Lung microvascular endothelial cell (primary cell): ENCODE data around the gene NOTCH2. TPM values are rescaled to one million over a fixed set of nuclear protein-coding genes. Genes with fewer than 3 reads are reported as not detected.
"Not testable (repeated sequence)": the region's sequence is repeated elsewhere in the genome, so short reads cannot be mapped to it uniquely, and the experiment has no call there.

ENCODE experiments used
- DNase-seq, 2 donors: peaks; one replicate each; pipeline versions ENCODE4 v3.0.0 to v3.0.0-alpha.2; 2010; ENCODE audit warnings: low read depth in 2 of 2
- total RNA-seq: library from RNA; depleted of rRNA; stranded (reverse); fragments of >200 nt; gene quantifications from 2 replicates; pipeline ENCODE4 v1.2.1, GENCODE V29; 2014

Gene NOTCH2
- 8.7 and 19.8 TPM in 2 replicates for total RNA-seq

- DNase-seq: peak; percentile 24 to 36
Observed at GRCh38 chr1:120069067-120069919, at the start of gene NOTCH2. TSS of gene NOTCH2 (minus strand) at chr1:120069662. CDS start at chr1:120069406, 256 bp downstream.

DNA sequence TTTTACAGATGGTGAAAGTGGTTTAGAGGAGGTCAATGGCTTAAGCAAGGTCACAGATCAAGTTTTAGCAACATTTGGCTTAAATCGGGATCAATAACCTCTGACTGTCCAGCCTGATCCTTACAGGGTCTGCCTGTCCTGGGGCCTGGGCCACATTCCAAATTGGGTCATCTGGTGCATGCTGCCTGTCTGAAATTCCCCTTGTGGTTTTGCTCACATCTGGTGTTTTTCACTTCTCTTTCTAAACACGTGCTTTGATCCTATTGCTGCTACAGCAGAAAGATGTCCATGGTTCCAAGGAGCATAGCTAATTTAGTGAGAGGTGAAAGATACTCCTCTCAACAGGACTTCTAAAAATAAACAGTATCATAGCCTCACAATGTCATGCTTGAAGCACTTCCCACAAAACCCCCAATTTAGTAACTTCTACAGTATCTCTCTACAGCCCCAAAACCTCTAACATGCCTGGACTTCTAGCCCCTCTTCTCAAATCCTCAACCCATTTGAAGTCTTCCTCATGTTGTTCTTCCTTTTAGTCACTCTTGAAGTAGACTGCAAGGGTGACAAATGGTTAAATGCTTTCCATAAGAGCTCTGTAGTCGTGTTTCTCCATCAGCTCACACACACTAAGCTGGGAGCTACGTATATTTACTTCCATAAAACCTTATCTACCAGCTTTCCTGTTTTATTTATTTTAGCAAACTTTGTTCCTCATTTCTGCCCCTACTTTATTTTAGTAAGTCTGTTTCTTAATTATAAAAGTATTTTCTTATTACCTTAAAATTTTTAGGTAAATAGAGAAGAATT, 48.1 kb upstream of the NOTCH2 start:
- DNase-seq: not testable (repeated sequence)

DNA sequence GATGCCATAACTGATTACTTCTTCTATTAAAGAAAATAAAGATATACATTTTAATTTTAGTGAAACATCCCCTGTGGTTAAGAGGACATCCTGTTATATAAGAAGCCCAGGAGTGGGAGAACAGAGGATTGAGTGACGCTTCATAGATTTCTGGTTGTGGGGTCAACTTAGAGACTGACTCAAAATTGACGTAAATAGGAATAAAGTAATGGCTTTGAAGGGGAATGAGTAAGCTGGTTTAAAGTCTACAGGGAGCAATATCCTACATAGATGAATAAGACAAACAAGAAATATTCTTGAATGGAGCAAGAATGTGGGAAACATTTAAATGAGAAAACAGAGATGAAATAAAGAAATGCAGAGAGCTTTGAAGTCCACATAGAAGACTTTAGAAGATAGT, 46.6 kb upstream of the NOTCH2 start:
- DNase-seq: peak in 1 of 2 donors; percentile 4

GRCh38 chr1:120113134-120113533, 43.7 kb upstream of the NOTCH2 start:
- not testable (repeated sequence) for DNase-seq

DNA sequence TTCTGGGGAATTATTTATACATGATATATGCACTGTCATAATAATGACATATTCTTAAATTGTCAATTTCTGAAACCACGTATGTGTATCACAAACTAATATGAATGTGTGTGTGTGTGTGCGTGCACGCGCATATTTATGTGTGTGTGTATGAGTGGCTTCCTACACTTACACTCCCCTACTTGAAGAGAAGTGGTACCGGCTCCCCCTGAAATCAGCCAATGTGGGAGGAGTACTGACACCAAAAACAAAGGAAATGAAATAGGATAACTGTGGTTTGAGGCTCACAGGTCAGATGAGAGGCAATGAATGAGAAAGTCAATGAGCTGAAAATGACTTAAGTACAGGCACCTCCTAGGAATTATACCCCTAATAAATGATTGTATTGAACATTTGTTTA, 42.8 kb upstream of the NOTCH2 start:
- not testable (repeated sequence) for DNase-seq

DNA sequence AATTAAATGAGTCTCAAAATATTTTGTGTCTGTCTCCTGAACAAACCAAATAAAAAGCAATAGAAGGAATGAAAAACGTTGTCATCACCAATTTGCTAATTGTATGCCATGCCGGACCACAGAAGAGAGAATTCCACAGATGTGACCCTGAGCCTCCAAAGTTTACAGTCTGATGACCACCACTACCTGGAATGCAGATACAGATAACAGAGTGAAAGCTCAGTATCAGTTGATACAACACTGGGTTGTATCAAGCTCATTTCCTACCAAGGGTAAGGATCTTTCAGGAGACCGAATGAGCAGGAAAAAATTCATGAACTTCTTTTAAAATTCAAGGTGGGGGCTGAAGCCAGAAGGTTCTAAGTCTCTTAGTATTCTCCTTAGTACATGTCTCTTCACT, 42.3 kb upstream of the NOTCH2 start:
- not testable (repeated sequence) for DNase-seq

DNA sequence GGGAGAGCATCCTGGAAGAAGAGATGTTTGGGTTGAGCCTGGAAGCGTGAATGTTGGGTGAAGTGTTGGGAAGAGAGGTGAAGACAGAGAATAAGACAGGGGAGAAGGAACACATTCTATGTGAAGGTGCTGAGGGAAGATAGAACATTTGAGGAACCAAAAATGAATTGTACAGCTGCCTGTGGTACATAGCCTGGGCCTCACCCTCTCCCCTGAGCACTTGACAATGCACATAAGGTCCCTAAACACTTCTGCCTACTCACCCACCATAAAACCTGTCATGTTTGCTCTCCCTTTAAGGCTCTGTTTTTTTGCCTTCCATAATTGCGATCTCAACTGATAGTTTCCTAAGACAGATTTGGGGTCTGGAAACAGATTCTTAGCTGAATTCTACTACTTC, 41.5 kb upstream of the NOTCH2 start:
- not testable (repeated sequence) for DNase-seq

DNA sequence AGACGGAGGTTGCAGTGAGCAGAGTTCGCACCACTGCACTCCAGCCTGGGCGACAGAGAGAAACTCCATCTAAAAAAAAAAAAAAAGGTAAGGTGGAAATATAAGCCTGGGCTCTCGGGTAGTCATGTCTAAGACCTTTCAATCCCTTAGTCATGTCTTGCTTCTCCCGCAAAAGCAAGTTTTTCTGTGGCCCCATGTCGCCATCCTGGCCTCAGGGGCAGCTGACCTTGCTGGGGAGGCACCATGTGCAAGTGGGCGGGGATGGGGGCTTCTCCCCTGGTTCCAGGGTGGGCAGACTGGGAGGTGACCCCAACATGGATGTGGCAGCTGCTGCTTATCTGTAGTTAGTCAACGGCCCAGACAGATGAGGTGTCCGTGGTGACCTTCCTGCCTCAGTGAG, 40.2 kb upstream of the NOTCH2 start:
- DNase-seq: not testable (repeated sequence)

GRCh38 chr1:120109180-120109579, 39.7 kb upstream of the NOTCH2 start:
- DNase-seq: not testable (repeated sequence)

GRCh38 chr1:120105288-120105687, 35.8 kb upstream of the NOTCH2 start:
- not testable (repeated sequence) for DNase-seq

DNA sequence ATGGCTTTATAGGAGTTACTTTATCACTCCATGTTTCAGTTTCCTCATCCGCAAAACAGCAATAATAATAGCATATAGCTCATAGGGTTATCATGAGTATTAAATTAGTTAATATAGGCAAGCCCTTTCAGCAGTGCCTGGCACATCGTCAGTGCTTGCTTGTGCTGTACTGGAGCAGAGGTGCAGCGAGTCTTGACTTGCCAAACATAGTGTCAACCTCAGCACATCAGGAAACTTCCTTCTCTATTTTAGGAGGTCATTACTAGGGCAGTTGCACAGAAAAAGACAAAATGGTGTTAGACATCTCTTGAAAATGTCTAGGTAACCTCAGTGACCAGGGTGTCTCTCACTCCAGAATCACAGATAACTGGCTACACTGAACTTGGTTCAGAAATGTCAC, 34.3 kb upstream of the NOTCH2 start:
- DNase-seq: not testable (repeated sequence)

DNA sequence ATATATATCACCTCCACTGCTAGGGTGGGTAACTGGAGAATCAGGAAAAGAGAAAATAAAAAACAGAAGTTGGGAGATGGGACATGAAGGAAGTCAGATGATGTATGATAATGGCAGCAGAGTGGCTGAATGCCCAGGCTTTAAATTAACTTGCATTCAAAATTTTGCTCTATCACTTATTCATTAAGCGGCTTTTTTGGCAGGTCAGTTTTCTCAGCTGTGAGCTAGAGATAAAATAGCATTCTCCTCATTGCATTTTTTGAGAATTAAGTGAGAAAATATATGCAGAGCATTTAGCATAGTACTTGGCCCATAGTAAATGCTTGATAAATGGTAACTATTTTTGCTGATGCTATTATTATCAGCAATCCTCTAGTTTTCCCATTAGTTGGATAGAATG, 32.1 kb upstream of the NOTCH2 start:
- not testable (repeated sequence) for DNase-seq

- not testable (repeated sequence) for DNase-seq
Observed at GRCh38 chr1:120100590-120100989, 31.1 kb upstream of the NOTCH2 start.

GRCh38 chr1:120098986-120099759, 29.7 kb upstream of the NOTCH2 start:
- peak in 1 of 2 donors; percentile 6 for DNase-seq

- DNase-seq: not testable (repeated sequence)
Observed at GRCh38 chr1:120096981-120097545, 27.6 kb upstream of the NOTCH2 start.

- not testable (repeated sequence) for DNase-seq
Observed at GRCh38 chr1:120093548-120094181, 24.2 kb upstream of the NOTCH2 start.

- DNase-seq: not testable (repeated sequence)
Observed at GRCh38 chr1:120092232-120093218, 23.1 kb upstream of the NOTCH2 start.

DNA sequence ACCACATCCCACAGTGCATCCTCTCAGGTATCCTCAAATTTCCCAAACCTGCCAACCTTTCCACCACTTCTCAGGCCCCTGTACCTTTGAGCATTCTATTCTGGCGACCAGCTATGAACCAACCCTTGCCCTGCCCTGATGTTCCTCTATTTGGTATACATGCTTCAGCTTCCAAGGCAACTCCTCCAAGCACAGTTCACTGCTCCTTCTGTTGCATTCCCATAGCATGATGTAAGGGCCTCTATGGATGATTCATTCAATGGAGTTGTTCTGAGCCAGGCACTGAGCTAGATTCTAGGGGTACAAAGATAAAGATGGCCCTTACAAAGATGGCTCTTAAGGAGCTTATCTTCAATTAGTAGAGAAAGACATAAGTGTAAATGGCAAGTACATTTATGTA, 21.4 kb upstream of the NOTCH2 start:
- DNase-seq: not testable (repeated sequence)

DNA sequence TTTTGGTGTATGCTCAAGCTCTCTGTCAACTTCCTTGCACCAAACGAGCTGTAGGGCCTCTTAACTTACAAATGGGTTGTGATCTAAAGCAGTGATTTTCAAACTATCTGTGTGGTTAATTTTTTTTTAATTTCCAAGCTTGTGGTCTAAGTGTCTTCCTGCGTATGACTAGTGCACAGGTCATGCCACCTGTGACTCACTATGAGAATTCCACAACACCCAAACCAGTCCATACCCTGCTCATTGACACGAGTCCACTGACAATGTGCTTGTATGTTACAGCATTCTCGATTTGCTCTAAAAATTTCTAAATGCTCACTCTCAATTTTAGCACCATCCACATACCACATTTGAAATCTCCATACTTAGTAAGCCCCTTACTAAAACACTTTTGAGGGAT, 18.5 kb upstream of the NOTCH2 start:
- DNase-seq: peak in 1 of 2 donors; percentile 73

- DNase-seq: not testable (repeated sequence)
Observed at GRCh38 chr1:120069920-120070214, 405 bp upstream of the NOTCH2 start.
